SK-N-SH (cell line): ENCODE data around the gene MAGI2. TPM values are rescaled to one million over a fixed set of nuclear protein-coding genes. Genes with fewer than 3 reads are reported as not detected.

Experiments
- CTCF ChIA-PET: fragments of 300-600, 350-600 bp; formaldehyde crosslinking; extraction: SDS; loops from one replicate; lab custom pipeline; 2021; lab: Yijun Ruan, JAX
- POLR2A ChIA-PET: fragments of 350-600 bp; sonication (Branson Sonifier 250); formaldehyde crosslinking; extraction: SDS; loops from one replicate; lab custom pipeline; 2020; ENCODE audit warnings: antibody characterized with exemption, inconsistent platforms; lab: Yijun Ruan, JAX
- DNase-seq: peaks from one replicate; pipeline ENCODE4 v3.0.0; 2012
- H2AFZ ChIP-seq: fragments of 200-600 bp; sonication (generic); 2 replicates; pipeline ENCODE4 v1.8.1; 2016; ENCODE audit warnings: antibody characterized with exemption, mild to moderate bottlenecking, low read depth
- H3F3A ChIP-seq: fragments of 200-600 bp; sonication (generic); replicated peaks from 2 replicates; pipeline ENCODE3; 2016; ENCODE audit warnings: antibody characterized with exemption, mild to moderate bottlenecking; ENCODE audit not compliant: insufficient read depth
- H3K27ac ChIP-seq, 2 experiments: fragments of 200-500 bp in 1 of 2; fragments of 200-600 bp in 1 of 2; sonication (Bioruptor generic) in 1 of 2; sonication (generic), shearing (Covaris generic) in 1 of 2; 2 replicates each; pipeline versions ENCODE4 v1.5.1 to v1.6.1; 2014 to 2016; ENCODE audit warnings: low read depth in 2 of 2, inconsistent platforms in 1 of 2, low read length in 1 of 2, mild to moderate bottlenecking in 1 of 2, mixed read lengths in 1 of 2
- H3K27me3 ChIP-seq: fragments of 200-600 bp; sonication (generic), shearing (Covaris generic); 2 replicates; pipeline ENCODE4 v1.6.1; 2016; ENCODE audit warnings: mixed run types; ENCODE audit not compliant: insufficient read depth
- H3K36me3 ChIP-seq, 2 experiments: fragments of 200-500 bp in 1 of 2; fragments of 200-600 bp in 1 of 2; sonication (Bioruptor generic) in 1 of 2; sonication (generic) in 1 of 2; replicated peaks in 1 of 2; 2 replicates each; pipeline versions ENCODE3 to v1.5.1; 2014 to 2016; ENCODE audit warnings: low read length in 1 of 2, mild to moderate bottlenecking in 1 of 2; ENCODE audit not compliant: insufficient read depth in 2 of 2, control insufficient read depth in 1 of 2
- H3K4me1 ChIP-seq, 2 experiments: fragments of 200-500 bp in 1 of 2; fragments of 200-600 bp in 1 of 2; sonication (Bioruptor generic) in 1 of 2; sonication (generic), shearing (Covaris generic) in 1 of 2; 2 replicates each; pipeline versions ENCODE4 v1.5.1 to v1.6.1; 2014 to 2016; ENCODE audit warnings: low read depth in 1 of 2, low read length in 1 of 2, mixed run types in 1 of 2; ENCODE audit not compliant: insufficient read depth in 2 of 2, control insufficient read depth in 1 of 2
- H3K4me2 ChIP-seq: fragments of 200-600 bp; sonication (generic), shearing (Covaris generic); 2 replicates; pipeline ENCODE4 v1.6.1; 2017; ENCODE audit warnings: mixed run types
- H3K4me3 ChIP-seq, 2 experiments: fragments of 200-500 bp in 1 of 2; fragments of 200-600 bp in 1 of 2; sonication (Bioruptor generic) in 1 of 2; sonication (generic), shearing (Covaris generic) in 1 of 2; 2 replicates each; pipeline versions ENCODE4 v1.5.1 to v1.8.1; 2014 to 2016; ENCODE audit warnings: low read depth in 2 of 2, inconsistent platforms in 1 of 2, low read length in 1 of 2, mild to moderate bottlenecking in 1 of 2, mixed read lengths in 1 of 2, moderate library complexity in 1 of 2
- H3K79me2 ChIP-seq: fragments of 200-600 bp; sonication (generic); 2 replicates; pipeline ENCODE4 v1.8.1; 2017; ENCODE audit warnings: mild to moderate bottlenecking; ENCODE audit not compliant: insufficient read depth
- H3K9ac ChIP-seq: fragments of 200-600 bp; sonication (generic); 2 replicates; pipeline ENCODE4 v1.6.1; 2017; ENCODE audit warnings: mixed run types
- H3K9me2 ChIP-seq: fragments of 200-600 bp; sonication (generic); 2 replicates; pipeline ENCODE4 v1.6.1; 2017; ENCODE audit warnings: mixed run types
- H3K9me3 ChIP-seq: fragments of 200-600 bp; sonication (generic); 2 replicates; pipeline ENCODE4 v1.6.1; 2017; ENCODE audit warnings: mixed run types, mild to moderate bottlenecking, moderate library complexity
- H4K20me1 ChIP-seq: fragments of 200-600 bp; sonication (generic); 2 replicates; pipeline ENCODE4 v1.6.1; 2017; ENCODE audit warnings: mild to moderate bottlenecking, mixed run types; ENCODE audit not compliant: insufficient read depth
- CHD2 ChIP-seq: fragments of 150-350 bp; IDR thresholded peaks from 2 replicates; pipeline ENCODE4 v1.6.1; 2018; ENCODE audit warnings: low read length; ENCODE audit not compliant: partially characterized antibody
- CTCF ChIP-seq: fragments of 200-600 bp; sonication (generic); IDR thresholded peaks from 2 replicates; pipeline ENCODE4 v1.6.1; 2017; ENCODE audit warnings: antibody characterized with exemption, mild to moderate bottlenecking, moderate library complexity
- EP300 ChIP-seq, 2 experiments: IDR thresholded peaks; 2 replicates each; pipeline versions ENCODE4 v1.4.0 to v1.6.1; 2012; ENCODE audit warnings: borderline replicate concordance in 1 of 2, low read depth in 1 of 2, low read length in 1 of 2
- FOXJ3 ChIP-seq: sonication (generic); formaldehyde crosslinking; IDR thresholded peaks from 2 replicates; pipeline ENCODE4 v1.5.1; 2020; ENCODE audit warnings: mild to moderate bottlenecking, missing genetic modification reagents
- GABPA ChIP-seq: IDR thresholded peaks from 2 replicates; pipeline ENCODE4 v1.4.0; 2012; ENCODE audit warnings: low read depth, mild to moderate bottlenecking
- GATA2 ChIP-seq: sonication (generic); formaldehyde crosslinking; IDR thresholded peaks from 2 replicates; pipeline ENCODE4 v1.5.0; 2020; ENCODE audit warnings: mild to moderate bottlenecking, missing genetic modification reagents
- IRF3 ChIP-seq: fragments of 150-350 bp; IDR thresholded peaks from 2 replicates; pipeline ENCODE4 v1.6.1; 2016; ENCODE audit warnings: mild to moderate bottlenecking, low read depth, low read length
- MAX ChIP-seq: IDR thresholded peaks from 2 replicates; pipeline ENCODE4 v1.4.0; 2012; ENCODE audit warnings: low read depth
- NRF1 ChIP-seq: IDR thresholded peaks from 2 replicates; pipeline ENCODE4 v1.6.1; 2012; ENCODE audit warnings: low read depth, mild to moderate bottlenecking, low read length
- REST ChIP-seq: IDR thresholded peaks from 2 replicates; pipeline ENCODE4 v1.6.1; 2012; ENCODE audit warnings: mild to moderate bottlenecking, low read depth, low read length, moderate library complexity
- RFX5 ChIP-seq: IDR thresholded peaks from 2 replicates; pipeline ENCODE4 v1.6.1; 2012; ENCODE audit warnings: mild to moderate bottlenecking, improper control_type of control experiment, low read length
- SMC3 ChIP-seq: IDR thresholded peaks from 2 replicates; pipeline ENCODE4 v1.6.1; 2012; ENCODE audit warnings: low read depth, low read length, improper control_type of control experiment
- TCF12 ChIP-seq: IDR thresholded peaks from 2 replicates; pipeline ENCODE4 v1.4.0; 2012
- YY1 ChIP-seq: IDR thresholded peaks from 2 replicates; pipeline ENCODE4 v1.4.0; 2012; ENCODE audit warnings: low read depth, mild to moderate bottlenecking
- ZBTB33 ChIP-seq: IDR thresholded peaks from 2 replicates; pipeline ENCODE4 v1.4.0; 2012; ENCODE audit warnings: low read depth, borderline replicate concordance
- WGBS: methylation state at CpG from one replicate; pipeline ENCODE4 v1.1.6; 2017; ENCODE audit warnings: low lambda C conversion rate; 5-methylcytosine and 5-hydroxymethylcytosine counted together
- polyA plus RNA-seq, 3 experiments: library from polyadenylated mRNA; depleted of rRNA; stranded (reverse); fragments of >200 nt; gene quantifications; 2 replicates each; pipeline ENCODE4 v1.2.3, GENCODE V29; 2012

Gene MAGI2
- polyA plus RNA-seq, 1 of the 3 experiments (the other 2 are of a cell fraction) = 1.1 TPM

- no peak for DNase-seq
- no peaks in the 10 kb centered on the region for H3K27me3 ChIP-seq
- H3K4me2 ChIP-seq = no peak overlapping the region
- H3K4me1 ChIP-seq = no peaks in the 10 kb centered on the region; a peak in 2 of 4 replicates
- no peak overlapping the region for H3K27ac ChIP-seq
- no peaks in the 10 kb centered on the region for H4K20me1 ChIP-seq
- no peaks in the 10 kb centered on the region for H3F3A ChIP-seq
- ChIA-PET CTCF (interaction anchor here (1.0 kb wide), 1 partner anchor 111 kb away, joined by 3 read pairs; no protein-coding TSS in a partner anchor), POLR2A (no interaction called here)
- no peak overlapping the region for H3K4me3 ChIP-seq
- no peaks in the 10 kb centered on the region for H3K9me2 ChIP-seq
- no peak for TF ChIP-seq FOXJ3 (CRISPR knock-in tag)
- TF ChIP-seq EP300 (IDR thresholded peaks at IDR 0.05; ENCODE audit: borderline replicate concordance in 1 of 2, low read depth in 1 of 2, low read length in 1 of 2) = no peak
- no peak for TF ChIP-seq MAX
- TF ChIP-seq IRF3 = no peak
- no peak for TF ChIP-seq REST
- no peak for TF ChIP-seq GABPA
- no peak for TF ChIP-seq ZBTB33
- no peaks in the 10 kb centered on the region for H3K9me3 ChIP-seq
- WGBS = 68% methylated on average over 2 of the region's 2 CpGs
- no peak overlapping the region for H3K9ac ChIP-seq
- no peaks in the 10 kb centered on the region for H3K36me3 ChIP-seq
- H3K79me2 ChIP-seq = no peaks in the 10 kb centered on the region
- H2AFZ ChIP-seq = no peak overlapping the region
Measured at GRCh38 chr7:78788464-78788863, 665.0 kb downstream of the MAGI2 start.

- Histone ChIP-seq H3F3A (no peaks in the 10 kb centered on the region), H3K9ac (no peak overlapping the region), H3K4me1 (no peaks in the 10 kb centered on the region; a peak in 2 of 4 replicates), H3K79me2 (no peaks in the 10 kb centered on the region), H3K27ac (no peak overlapping the region), H3K27me3 (no peaks in the 10 kb centered on the region), H3K36me3 (no peaks in the 10 kb centered on the region), H2AFZ (0 out of 2 replicates have a peak overlapping the region, but pooled peaks have one; percentile 27), H3K9me3 (no peaks in the 10 kb centered on the region), H3K4me2 (no peak overlapping the region), H4K20me1 (no peaks in the 10 kb centered on the region), H3K9me2 (no peaks in the 10 kb centered on the region), H3K4me3 (no peak overlapping the region)
- 77% methylated on average over 1 of the region's 1 CpG for WGBS
- no peak for DNase-seq
- ChIA-PET POLR2A (no interaction called here), CTCF (no interaction called here)
- TF ChIP-seq MAX = no peak
- TF ChIP-seq CHD2 = no peak
- no peak for TF ChIP-seq YY1
- TF ChIP-seq GATA2 (CRISPR knock-in tag) = no peak
- TF ChIP-seq CTCF = no peak
- TF ChIP-seq SMC3 = no peak
- TF ChIP-seq IRF3 = no peak
- no peak for TF ChIP-seq FOXJ3 (CRISPR knock-in tag)
- TF ChIP-seq NRF1 = no peak
- no peak for TF ChIP-seq TCF12
- no peak for TF ChIP-seq RFX5
Measured at GRCh38 chr7:78787854-78788253, 665.6 kb downstream of the MAGI2 start.
